WTC11 (cell line): Measurements from ENCODE around the gene TRAP1. TPM values are rescaled to one million over a fixed set of nuclear protein-coding genes. Genes with fewer than 3 reads are reported as not detected.

Experiments used
- ATAC-seq: fragments of 200-7000 bp; cut with Tn5 transposase; 2 replicates; pipeline ENCODE4 v1.10.0; 2021; ENCODE audit warnings: mild to moderate bottlenecking, moderate library complexity
- CTCF ChIA-PET: fragments of 300-600 bp; sonication (Branson Sonifier 250); formaldehyde crosslinking; loops from one replicate; lab custom pipeline; 2021; ENCODE audit warnings: antibody characterized with exemption; lab: Charles Lee
- POLR2A ChIA-PET: fragments of 350-600 bp; sonication (Branson Sonifier 250); formaldehyde crosslinking; loops from one replicate; lab custom pipeline; 2021; ENCODE audit warnings: antibody characterized with exemption; lab: Charles Lee
- DNase-seq: peaks from one replicate; pipeline ENCODE4 v3.0.0; 2021; ENCODE audit warnings: low spot score
- H3K27ac Mint-ChIP-seq: 2 replicates; pipeline ENCODE4 v1.8.0; 2021; ENCODE audit warnings: mixed read lengths
- H3K27me3 Mint-ChIP-seq: 2 replicates; pipeline ENCODE4 v1.8.0; 2021; ENCODE audit warnings: low read depth, mild to moderate bottlenecking, moderate library complexity, mixed read lengths
- H3K36me3 Mint-ChIP-seq: 2 replicates; pipeline ENCODE4 v1.8.0; 2021; ENCODE audit warnings: mixed read lengths
- H3K4me1 Mint-ChIP-seq: 2 replicates; pipeline ENCODE4 v1.8.0; 2022; ENCODE audit warnings: mixed read lengths
- H3K4me3 Mint-ChIP-seq: 2 replicates; pipeline ENCODE4 v1.8.0; 2021; ENCODE audit warnings: mild to moderate bottlenecking, moderate library complexity, mixed read lengths
- H3K9me3 Mint-ChIP-seq: 2 replicates; pipeline ENCODE4 v1.8.0; 2021; ENCODE audit warnings: mixed read lengths
- AR ChIP-seq: fragments of 250-450 bp; sonication (Bioruptor Pico); IDR thresholded peaks from 2 replicates; pipeline ENCODE4 v1.9.0; 2021; ENCODE audit warnings: mild to moderate bottlenecking
- CDX4 ChIP-seq: fragments of 250-450 bp; sonication (Bioruptor Pico); IDR thresholded peaks from 2 replicates; pipeline ENCODE4 v1.9.0; 2021; ENCODE audit warnings: moderate library complexity, mild to moderate bottlenecking, inconsistent platforms, borderline replicate concordance
- CREB1 ChIP-seq: sonication (generic); formaldehyde crosslinking; IDR thresholded peaks from 2 replicates; pipeline ENCODE4 v1.8.0; 2023; ENCODE audit warnings: mild to moderate bottlenecking, missing genetic modification reagents
- CREM ChIP-seq: sonication (generic); formaldehyde crosslinking; IDR thresholded peaks from 2 replicates; pipeline ENCODE4 v1.8.1; 2022; ENCODE audit warnings: mild to moderate bottlenecking, missing genetic modification reagents, moderate library complexity
- FOXJ3 ChIP-seq: sonication (generic); formaldehyde crosslinking; IDR thresholded peaks from 2 replicates; pipeline ENCODE4 v1.9.0; 2021; ENCODE audit warnings: missing genetic modification reagents, mild to moderate bottlenecking, borderline replicate concordance
- HMGXB4 ChIP-seq: sonication (generic); formaldehyde crosslinking; IDR thresholded peaks from 2 replicates; pipeline ENCODE4 v1.8.1; 2023; ENCODE audit warnings: mild to moderate bottlenecking, moderate library complexity, missing genetic modification reagents
- JUN ChIP-seq: sonication (generic); formaldehyde crosslinking; IDR thresholded peaks from 2 replicates; pipeline ENCODE4 v1.8.0; 2023; ENCODE audit warnings: mild to moderate bottlenecking, missing genetic modification reagents
- KAT7 ChIP-seq: sonication (generic); formaldehyde crosslinking; IDR thresholded peaks from 2 replicates; pipeline ENCODE4 v1.8.1; 2023; ENCODE audit warnings: missing genetic modification reagents, mild to moderate bottlenecking, borderline replicate concordance
- MAX ChIP-seq: sonication (generic); formaldehyde crosslinking; IDR thresholded peaks from 2 replicates; pipeline ENCODE4 v1.8.0; 2022; ENCODE audit warnings: mild to moderate bottlenecking, missing genetic modification reagents
- MXD4 ChIP-seq: fragments of 250-450 bp; sonication (Bioruptor Pico); IDR thresholded peaks from 2 replicates; pipeline ENCODE4 v1.8.0; 2021; ENCODE audit warnings: mild to moderate bottlenecking, moderate library complexity, borderline replicate concordance
- NR1H2 ChIP-seq: sonication (generic); formaldehyde crosslinking; IDR thresholded peaks from 2 replicates; pipeline ENCODE4 v1.9.0; 2021; ENCODE audit warnings: mild to moderate bottlenecking, moderate library complexity, missing genetic modification reagents
- NR2C2 ChIP-seq: sonication (generic); formaldehyde crosslinking; IDR thresholded peaks from 2 replicates; pipeline ENCODE4 v1.8.0; 2022; ENCODE audit warnings: mild to moderate bottlenecking, missing genetic modification reagents
- SMAD3 ChIP-seq: sonication (generic); formaldehyde crosslinking; IDR thresholded peaks from 2 replicates; pipeline ENCODE4 v1.8.0; 2022; ENCODE audit warnings: missing genetic modification reagents, mild to moderate bottlenecking, borderline replicate concordance
- TCF7 ChIP-seq: sonication (generic); formaldehyde crosslinking; IDR thresholded peaks from 2 replicates; pipeline ENCODE4 v1.8.0; 2022; ENCODE audit warnings: mild to moderate bottlenecking, low read depth, missing genetic modification reagents, moderate library complexity
- ZBTB43 ChIP-seq: sonication (generic); formaldehyde crosslinking; IDR thresholded peaks from 2 replicates; pipeline ENCODE4 v1.8.1; 2023; ENCODE audit warnings: mild to moderate bottlenecking, missing genetic modification reagents
- ZNF138 ChIP-seq: sonication (generic); formaldehyde crosslinking; conservative IDR thresholded peaks from 2 replicates; pipeline ENCODE4 v1.8.1; 2022; ENCODE audit warnings: mild to moderate bottlenecking, moderate library complexity, missing genetic modification reagents
- ZNF281 ChIP-seq: sonication (generic); formaldehyde crosslinking; IDR thresholded peaks from 2 replicates; pipeline ENCODE4 v1.8.0; 2023; ENCODE audit warnings: mild to moderate bottlenecking, missing genetic modification reagents
- ZNF532 ChIP-seq: fragments of 250-450 bp; sonication (Bioruptor Pico); IDR thresholded peaks from 2 replicates; pipeline ENCODE4 v1.9.0; 2021; ENCODE audit warnings: mild to moderate bottlenecking, borderline replicate concordance
- total RNA-seq: library from RNA; stranded (reverse); gene quantifications from 3 replicates; pipeline ENCODE4 v1.2.3, GENCODE V29; 2021

Gene TRAP1
- total RNA-seq, 1 experiment from 2014 or later: 285 TPM

GRCh38 chr16:3732171-3732570 lies 14.8 kb upstream of the TRAP1 start:
- no peak for TF ChIP-seq ZNF138
- TF ChIP-seq JUN (CRISPR knock-in tag): no peak
- no peak for TF ChIP-seq SMAD3 (CRISPR knock-in tag)
- no peak for TF ChIP-seq ZNF532 (CRISPR knock-in tag)
- TF ChIP-seq CREB1 (CRISPR knock-in tag): no peak
- no peak for TF ChIP-seq AR (CRISPR knock-in tag)
- TF ChIP-seq CDX4 (CRISPR knock-in tag): no peak
- no peak for TF ChIP-seq ZNF281 (CRISPR knock-in tag)
- no peak for TF ChIP-seq MAX (CRISPR knock-in tag)
- TF ChIP-seq HMGXB4 (CRISPR knock-in tag): no peak
- TF ChIP-seq CREM (CRISPR knock-in tag): no peak
- no peak for TF ChIP-seq TCF7 (CRISPR knock-in tag)
- no peak for TF ChIP-seq NR1H2 (CRISPR knock-in tag)
- no peak for TF ChIP-seq MXD4 (CRISPR knock-in tag)
- no peak for TF ChIP-seq FOXJ3
- TF ChIP-seq ZBTB43: no peak
- no peak for TF ChIP-seq NR2C2 (CRISPR knock-in tag)
- TF ChIP-seq KAT7 (CRISPR knock-in tag): no peak
- DNase-seq (no peak), ATAC-seq (no peak)
- H3K27ac Mint-ChIP-seq: 0 out of 2 replicates have a peak overlapping the region, but pooled peaks have one; percentile 80
- peaks cover 2% of the 10 kb centered on the region; the same call in 1 of the 2 replicates for H3K4me1 Mint-ChIP-seq
- no peak overlapping the region for H3K4me3 Mint-ChIP-seq
- ChIA-PET CTCF (interaction anchor here (0.6 to 1.0 kb wide), 3 partner anchors 11 to 314 kb away, joined by 3 to 5 read pairs (median 3); no protein-coding TSS in a partner anchor), POLR2A (interaction anchor here (0.6 kb wide), 1 partner anchor 772 kb away, joined by 3 read pairs; no protein-coding TSS in a partner anchor)
- peaks cover 5% of the 10 kb centered on the region for H3K9me3 Mint-ChIP-seq
- peaks cover 85% of the 10 kb centered on the region for H3K36me3 Mint-ChIP-seq
- H3K27me3 Mint-ChIP-seq: no peaks in the 10 kb centered on the region; the same call in 1 of the 2 replicates
